HepG2 (cell line): ENCODE data around the gene MTHFS. TPM values are rescaled to one million over a fixed set of nuclear protein-coding genes. Genes with fewer than 3 reads are reported as not detected.

ENCODE experiments used
- CCAR2 ChIP-seq: fragments of 200-400 bp; formaldehyde crosslinking; optimal IDR thresholded peaks from 2 replicates; pipeline ENCODE3; 2018; ENCODE audit warnings: low read depth, mild to moderate bottlenecking, low read length, moderate library complexity
- ESRRA ChIP-seq: sonication (generic); formaldehyde crosslinking; IDR thresholded peaks from 2 replicates; pipeline ENCODE4 v1.5.1; 2020; ENCODE audit warnings: mild to moderate bottlenecking, low read depth, missing genetic modification reagents
- HDAC1 ChIP-seq: sonication (generic); formaldehyde crosslinking; IDR thresholded peaks from 2 replicates; pipeline ENCODE4 v1.5.1; 2020; ENCODE audit warnings: mild to moderate bottlenecking, missing genetic modification reagents
- KAT2B ChIP-seq: fragments of 150-350 bp; IDR thresholded peaks from 2 replicates; pipeline ENCODE4 v1.6.1; 2014; ENCODE audit warnings: low read depth, low read length, borderline replicate concordance
- KIAA2018 ChIP-seq: sonication (generic); formaldehyde crosslinking; IDR thresholded peaks from 2 replicates; pipeline ENCODE4 v1.5.0; 2020; ENCODE audit warnings: mild to moderate bottlenecking, missing genetic modification reagents, borderline replicate concordance
- MATR3 ChIP-seq: sonication (generic); formaldehyde crosslinking; IDR thresholded peaks from 2 replicates; pipeline ENCODE4 v1.4.0; 2020; ENCODE audit warnings: missing genetic modification reagents
- ZNF10 ChIP-seq: sonication (generic); formaldehyde crosslinking; IDR thresholded peaks from 2 replicates; pipeline ENCODE4 v1.4.0; 2020; ENCODE audit warnings: mild to moderate bottlenecking, low read depth, missing genetic modification reagents, borderline replicate concordance
- ZNF292 ChIP-seq: sonication (generic); formaldehyde crosslinking; IDR thresholded peaks from 2 replicates; pipeline ENCODE4 v1.8.1; 2022; ENCODE audit warnings: mild to moderate bottlenecking, low read depth, missing genetic modification reagents, borderline replicate concordance
- ZNF776 ChIP-seq: sonication (generic); formaldehyde crosslinking; IDR thresholded peaks from 2 replicates; pipeline ENCODE4 v1.4.0; 2020; ENCODE audit warnings: mild to moderate bottlenecking, missing genetic modification reagents
- ZNF879 ChIP-seq: sonication (generic); formaldehyde crosslinking; IDR thresholded peaks from 2 replicates; pipeline ENCODE4 v1.8.1; 2023; ENCODE audit warnings: missing genetic modification reagents
- polyA plus RNA-seq, 8 experiments: library from polyadenylated mRNA; depleted of rRNA in 3 of 8; stranded (reverse) in 7 of 8; unstranded in 1 of 8; fragments of >200 nt; fragmentation: Illumina TruSeq in 4 of 8; extraction: Trizol in 4 of 8; gene quantifications; 2 replicates each; pipeline versions ENCODE4 v1.2.1 to v1.2.3, GENCODE V29; 2011 to 2016; ENCODE audit warnings: low read depth in 4 of 8, missing spikeins in 1 of 8, mixed read lengths in 1 of 8; ENCODE audit not compliant: insufficient read depth in 1 of 8
- total RNA-seq, 5 experiments: library from RNA; depleted of rRNA; stranded (reverse); fragments of >200 nt; fragmentation: Illumina TruSeq; extraction: Trizol; gene quantifications; 2 replicates each; pipeline ENCODE4 v1.2.3, GENCODE V29; 2016; ENCODE audit warnings: low read depth in 1 of 5
- TF ChIP-seq, protein P1 (sequence below): sonication (generic); formaldehyde crosslinking; IDR thresholded peaks from 2 replicates; pipeline ENCODE4 v1.4.0; 2020; ENCODE audit warnings: mild to moderate bottlenecking, missing genetic modification reagents, borderline replicate concordance
- TF ChIP-seq, protein P2 (sequence below): IDR thresholded peaks from 2 replicates; pipeline ENCODE4 v1.6.1; 2012; ENCODE audit warnings: inconsistent platforms
- TF ChIP-seq, protein P3 (sequence below): IDR thresholded peaks from 2 replicates; pipeline ENCODE4 v1.6.1; 2018; ENCODE audit warnings: missing genetic modification reagents
- TF ChIP-seq, protein P4 (sequence below): sonication (generic); formaldehyde crosslinking; IDR thresholded peaks from 2 replicates; pipeline ENCODE4 v1.8.1; 2023; ENCODE audit warnings: mild to moderate bottlenecking, moderate library complexity, missing genetic modification reagents

The MTHFS gene
- total and polyA plus RNA-seq, 2 of the 13 experiments (the other 11 are each of a cell fraction or from before 2014, with no cell fraction given), result 37.0 to 49.7 TPM

DNA sequence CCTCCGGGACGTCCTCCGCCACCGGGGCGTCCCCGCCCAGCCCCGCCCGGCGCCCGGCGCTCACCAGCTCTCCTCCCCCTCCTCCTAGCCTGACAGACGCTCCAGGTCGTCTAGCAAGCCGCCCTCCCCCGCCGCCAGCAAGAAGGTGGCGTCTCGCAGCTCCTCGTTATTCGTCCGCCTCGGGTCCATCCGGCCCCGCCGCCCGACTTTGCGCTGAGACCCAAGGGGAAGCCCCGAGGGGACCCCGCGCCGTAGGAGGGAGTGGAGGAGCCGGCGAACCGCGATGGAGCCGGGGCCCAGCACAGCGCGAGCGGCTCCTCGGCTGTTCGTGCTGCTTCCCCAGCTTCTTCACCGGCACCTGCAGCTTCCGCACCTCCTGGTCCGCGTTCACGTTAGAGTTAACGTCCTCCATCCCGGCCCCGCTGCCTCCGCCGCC lies 26.3 kb upstream of the MTHFS start (continued):
- TF ChIP-seq, protein P1, sequence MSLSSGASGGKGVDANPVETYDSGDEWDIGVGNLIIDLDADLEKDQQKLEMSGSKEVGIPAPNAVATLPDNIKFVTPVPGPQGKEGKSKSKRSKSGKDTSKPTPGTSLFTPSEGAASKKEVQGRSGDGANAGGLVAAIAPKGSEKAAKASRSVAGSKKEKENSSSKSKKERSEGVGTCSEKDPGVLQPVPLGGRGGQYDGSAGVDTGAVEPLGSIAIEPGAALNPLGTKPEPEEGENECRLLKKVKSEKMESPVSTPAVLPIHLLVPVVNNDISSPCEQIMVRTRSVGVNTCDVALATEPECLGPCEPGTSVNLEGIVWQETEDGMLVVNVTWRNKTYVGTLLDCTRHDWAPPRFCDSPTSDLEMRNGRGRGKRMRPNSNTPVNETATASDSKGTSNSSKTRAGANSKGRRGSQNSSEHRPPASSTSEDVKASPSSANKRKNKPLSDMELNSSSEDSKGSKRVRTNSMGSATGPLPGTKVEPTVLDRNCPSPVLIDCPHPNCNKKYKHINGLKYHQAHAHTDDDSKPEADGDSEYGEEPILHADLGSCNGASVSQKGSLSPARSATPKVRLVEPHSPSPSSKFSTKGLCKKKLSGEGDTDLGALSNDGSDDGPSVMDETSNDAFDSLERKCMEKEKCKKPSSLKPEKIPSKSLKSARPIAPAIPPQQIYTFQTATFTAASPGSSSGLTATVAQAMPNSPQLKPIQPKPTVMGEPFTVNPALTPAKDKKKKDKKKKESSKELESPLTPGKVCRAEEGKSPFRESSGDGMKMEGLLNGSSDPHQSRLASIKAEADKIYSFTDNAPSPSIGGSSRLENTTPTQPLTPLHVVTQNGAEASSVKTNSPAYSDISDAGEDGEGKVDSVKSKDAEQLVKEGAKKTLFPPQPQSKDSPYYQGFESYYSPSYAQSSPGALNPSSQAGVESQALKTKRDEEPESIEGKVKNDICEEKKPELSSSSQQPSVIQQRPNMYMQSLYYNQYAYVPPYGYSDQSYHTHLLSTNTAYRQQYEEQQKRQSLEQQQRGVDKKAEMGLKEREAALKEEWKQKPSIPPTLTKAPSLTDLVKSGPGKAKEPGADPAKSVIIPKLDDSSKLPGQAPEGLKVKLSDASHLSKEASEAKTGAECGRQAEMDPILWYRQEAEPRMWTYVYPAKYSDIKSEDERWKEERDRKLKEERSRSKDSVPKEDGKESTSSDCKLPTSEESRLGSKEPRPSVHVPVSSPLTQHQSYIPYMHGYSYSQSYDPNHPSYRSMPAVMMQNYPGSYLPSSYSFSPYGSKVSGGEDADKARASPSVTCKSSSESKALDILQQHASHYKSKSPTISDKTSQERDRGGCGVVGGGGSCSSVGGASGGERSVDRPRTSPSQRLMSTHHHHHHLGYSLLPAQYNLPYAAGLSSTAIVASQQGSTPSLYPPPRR (CRISPR knock-in tag), result no peak; the same call in 1 of the 2 replicates
- TF ChIP-seq KAT2B (no peak), ZNF776 (peak; percentile 10; the same call in 1 of the 2 replicates), HDAC1 (0 out of 2 replicates have a peak, but pooled peaks have one; percentile 36), ZNF292 (CRISPR knock-in tag) (no peak; the same call in 1 of the 2 replicates), KIAA2018 (CRISPR knock-in tag) (no peak), ZNF10 (no peak), CCAR2 (no peak), ESRRA (CRISPR knock-in tag) (no peak), ZNF879 (CRISPR knock-in tag) (no peak; the same call in 1 of the 2 replicates), MATR3 (CRISPR knock-in tag) (no peak)
- TF ChIP-seq, protein P2, sequence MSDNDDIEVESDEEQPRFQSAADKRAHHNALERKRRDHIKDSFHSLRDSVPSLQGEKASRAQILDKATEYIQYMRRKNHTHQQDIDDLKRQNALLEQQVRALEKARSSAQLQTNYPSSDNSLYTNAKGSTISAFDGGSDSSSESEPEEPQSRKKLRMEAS, result no peak; the same call in 1 of the 2 replicates
- TF ChIP-seq, protein P3, sequence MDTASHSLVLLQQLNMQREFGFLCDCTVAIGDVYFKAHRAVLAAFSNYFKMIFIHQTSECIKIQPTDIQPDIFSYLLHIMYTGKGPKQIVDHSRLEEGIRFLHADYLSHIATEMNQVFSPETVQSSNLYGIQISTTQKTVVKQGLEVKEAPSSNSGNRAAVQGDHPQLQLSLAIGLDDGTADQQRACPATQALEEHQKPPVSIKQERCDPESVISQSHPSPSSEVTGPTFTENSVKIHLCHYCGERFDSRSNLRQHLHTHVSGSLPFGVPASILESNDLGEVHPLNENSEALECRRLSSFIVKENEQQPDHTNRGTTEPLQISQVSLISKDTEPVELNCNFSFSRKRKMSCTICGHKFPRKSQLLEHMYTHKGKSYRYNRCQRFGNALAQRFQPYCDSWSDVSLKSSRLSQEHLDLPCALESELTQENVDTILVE (CRISPR knock-in tag), result no peak
- TF ChIP-seq, protein P4, sequence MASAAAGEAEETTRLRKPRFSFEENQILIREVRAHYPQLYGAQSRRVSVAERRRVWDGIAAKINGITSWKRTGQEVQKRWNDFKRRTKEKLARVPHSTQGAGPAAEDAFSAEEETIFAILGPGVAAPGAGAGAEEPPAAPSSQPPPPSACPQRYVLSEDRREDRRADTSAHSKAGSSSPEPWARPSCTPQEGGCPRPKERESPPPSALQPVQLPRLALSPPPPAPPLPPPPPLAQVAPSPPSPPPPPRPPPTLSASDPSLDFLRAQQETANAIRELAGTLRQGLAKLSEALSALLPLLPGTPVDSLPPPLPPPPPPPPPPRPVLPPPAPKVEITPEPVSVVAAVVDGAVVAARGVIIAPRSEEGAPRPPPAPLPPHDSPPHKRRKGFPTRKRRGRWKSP (CRISPR knock-in tag), result no peak
